SHP77 (cell line): ENCODE results near the gene ACOD1.
"Not testable (repeated sequence)": the region's sequence is repeated elsewhere in the genome, so short reads cannot be mapped to it uniquely, and the experiment has no call there.

Source experiments
- DNase-seq, 2 experiments: peaks; one replicate each; lab custom pipeline; 2025; lab: John Stamatoyannopoulos, UW

The ACOD1 gene

GRCh38 chr13:76953968-76954367, 5.7 kb downstream of the ACOD1 start:
- no peak for DNase-seq

- DNase-seq = no peak
These were observed 6.2 kb downstream of the ACOD1 start for GRCh38 chr13:76954538-76954937.

- no peak for DNase-seq
These were observed 6.9 kb downstream of the ACOD1 start for GRCh38 chr13:76955193-76955592.

- DNase-seq = no peak
These were observed 7.3 kb downstream of the ACOD1 start for GRCh38 chr13:76955661-76956060.

GRCh38 chr13:76958841-76959432, 10.6 kb downstream of the ACOD1 start:
- no peak for DNase-seq

- DNase-seq = not testable (repeated sequence)
These were observed 11.4 kb downstream of the ACOD1 start for GRCh38 chr13:76959734-76960133.

- DNase-seq = no peak
These were observed 17.6 kb downstream of the ACOD1 start for GRCh38 chr13:76965759-76966421.

- DNase-seq = no peak
These were observed 18.7 kb downstream of the ACOD1 start for GRCh38 chr13:76967031-76967430.

GRCh38 chr13:76968041-76968440, 19.7 kb downstream of the ACOD1 start:
- DNase-seq = no peak

- no peak for DNase-seq
These were observed 21.4 kb downstream of the ACOD1 start for GRCh38 chr13:76969488-76970365.

GRCh38 chr13:76971215-76971614, 22.9 kb downstream of the ACOD1 start:
- no peak for DNase-seq

- DNase-seq = no peak
These were observed 23.8 kb downstream of the ACOD1 start for GRCh38 chr13:76971851-76972829.

GRCh38 chr13:76973920-76974617, 25.8 kb downstream of the ACOD1 start:
- no peak for DNase-seq

GRCh38 chr13:76974618-76974975, 26.3 kb downstream of the ACOD1 start:
- DNase-seq = no peak

- no peak for DNase-seq
These were observed 27.6 kb downstream of the ACOD1 start for GRCh38 chr13:76975863-76976262.

GRCh38 chr13:76976490-76976889, 28.2 kb downstream of the ACOD1 start:
- no peak for DNase-seq

- no peak for DNase-seq
These were observed 28.6 kb downstream of the ACOD1 start for GRCh38 chr13:76976929-76977328.

- DNase-seq = peak; percentile 57 to 58
These were observed 31.9 kb downstream of the ACOD1 start for GRCh38 chr13:76980075-76980718.

- no peak for DNase-seq
These were observed 33.8 kb downstream of the ACOD1 start for GRCh38 chr13:76982061-76982460.

- no peak for DNase-seq
These were observed 35.4 kb downstream of the ACOD1 start for GRCh38 chr13:76983676-76984075.

GRCh38 chr13:76991432-76991795, 43.1 kb downstream of the ACOD1 start:
- no peak for DNase-seq
